ENCODE measurements around the gene WNT3.
"Not testable (repeated sequence)": the region's sequence is repeated elsewhere in the genome, so short reads cannot be mapped to it uniquely, and the experiment has no call there.

The WNT3 gene

GRCh38 chr17:46782250-46782953 lies 36.1 kb downstream of the WNT3 start:
- DNase-seq: no peak

- no peak for DNase-seq
Observed at GRCh38 chr17:46780003-46780373, 38.5 kb downstream of the WNT3 start.

- no peak for DNase-seq
Observed at GRCh38 chr17:46777943-46778915, 40.3 kb downstream of the WNT3 start.

GRCh38 chr17:46776298-46777005 lies 42.0 kb downstream of the WNT3 start:
- no peak for DNase-seq

- DNase-seq: no peak
Observed at GRCh38 chr17:46774108-46774737, 44.3 kb downstream of the WNT3 start.

GRCh38 chr17:46773676-46774075 lies 44.8 kb downstream of the WNT3 start:
- DNase-seq: no peak

- no peak for DNase-seq
Observed at GRCh38 chr17:46773221-46773605, 45.3 kb downstream of the WNT3 start.

GRCh38 chr17:46772475-46773220 lies 45.8 kb downstream of the WNT3 start:
- no peak for DNase-seq

- no peak for DNase-seq
Observed at GRCh38 chr17:46771561-46772474, 46.7 kb downstream of the WNT3 start.

GRCh38 chr17:46770818-46771560 lies 47.5 kb downstream of the WNT3 start:
- DNase-seq: no peak

- DNase-seq: no peak
Observed at GRCh38 chr17:46770439-46770817, 48.1 kb downstream of the WNT3 start.

GRCh38 chr17:46769531-46770438 lies 48.7 kb downstream of the WNT3 start:
- DNase-seq: no peak

GRCh38 chr17:46768896-46769295 lies 49.6 kb downstream of the WNT3 start:
- not testable (repeated sequence) for DNase-seq

GRCh38 chr17:46768540-46768870 lies 50.0 kb downstream of the WNT3 start:
- DNase-seq: no peak

- DNase-seq: no peak
Observed at GRCh38 chr17:46766493-46767491, 51.7 kb downstream of the WNT3 start.

- DNase-seq: no peak
Observed at GRCh38 chr17:46765453-46765852, 53.0 kb downstream of the WNT3 start.

GRCh38 chr17:46764709-46765401 lies 53.6 kb downstream of the WNT3 start:
- DNase-seq: no peak

Data from activated CD8-positive, alpha-beta memory T cell treated with anti-CD3 and anti-CD28 coated beads, Interleukin-2, amount 50 U/mL, for 4 hours (primary cell).